HG03139 (cell line): Measurements from ENCODE around the gene C1QTNF4.
A peak's percentile ranks its signal among the peaks of the same experiment; 100 is the strongest.
"Not testable (repeated sequence)": the region's sequence is repeated elsewhere in the genome, so short reads cannot be mapped to it uniquely, and the experiment has no call there.

Experiments
- ATAC-seq: cut with Tn5 transposase; IDR thresholded peaks from one replicate; pipeline ENCODE4 v1.9.1; 2021; ENCODE audit not compliant: unreplicated experiment

C1QTNF4 gene

DNA sequence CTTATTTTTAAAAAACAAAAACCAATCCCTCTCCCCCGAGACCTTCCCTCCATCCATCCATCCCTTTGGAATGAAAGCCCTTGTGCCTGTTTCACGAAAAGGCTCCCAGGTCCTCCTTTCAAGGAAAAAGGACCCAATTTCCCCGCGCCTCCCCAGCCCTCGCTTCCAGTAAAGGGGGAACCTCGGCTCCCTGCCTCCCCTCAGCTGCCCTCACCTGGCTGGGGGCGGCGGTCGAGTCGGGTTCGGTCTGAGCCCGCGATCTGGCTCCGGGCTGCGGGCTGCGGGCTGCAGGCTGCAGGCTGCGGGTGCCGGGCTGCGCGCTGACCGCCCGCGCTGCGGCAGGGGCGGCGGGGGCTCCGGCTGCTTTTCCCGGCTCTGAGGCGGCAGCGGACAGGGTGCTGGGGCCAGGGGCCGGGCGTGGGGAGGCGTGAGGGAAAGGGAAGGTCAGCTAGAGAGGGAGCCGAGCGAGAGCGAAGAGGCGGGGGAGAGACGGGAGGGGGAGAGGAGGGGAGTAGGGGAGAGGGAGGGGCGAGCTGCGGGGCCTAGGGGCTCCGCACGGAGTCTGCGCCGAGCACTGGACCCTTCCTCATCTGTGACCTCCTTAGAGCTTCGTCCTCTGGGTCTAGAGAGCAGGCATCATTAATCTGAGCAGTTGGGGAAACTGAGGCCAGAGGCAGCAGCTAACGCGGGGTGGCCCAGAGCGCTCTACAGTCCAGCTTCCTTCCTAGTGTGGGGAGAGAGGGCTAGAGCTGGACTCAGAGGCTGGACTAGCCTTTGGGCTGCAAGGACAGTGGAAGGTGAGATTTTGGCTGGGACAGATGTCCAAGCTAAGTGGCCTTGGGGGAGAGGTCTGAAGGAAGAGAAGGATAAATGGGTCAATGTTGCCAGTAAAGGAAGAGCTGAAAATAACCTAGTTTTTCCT, at the start of gene C1QTNF4:
Gene C1QTNF4 (minus strand): TSS at position 478 of the 922 bp plus-strand sequence. CDS start 3,601 bp downstream, outside the sequence.
- no peak for ATAC-seq

GRCh38 chr11:47642099-47642855, 48.1 kb upstream of the C1QTNF4 start, which contains the start of gene MTCH2:
MTCH2 (minus strand) TSS chr11:47642559; CDS start chr11:47642465, 94 bp downstream.
- ATAC-seq: peak; percentile 87

DNA sequence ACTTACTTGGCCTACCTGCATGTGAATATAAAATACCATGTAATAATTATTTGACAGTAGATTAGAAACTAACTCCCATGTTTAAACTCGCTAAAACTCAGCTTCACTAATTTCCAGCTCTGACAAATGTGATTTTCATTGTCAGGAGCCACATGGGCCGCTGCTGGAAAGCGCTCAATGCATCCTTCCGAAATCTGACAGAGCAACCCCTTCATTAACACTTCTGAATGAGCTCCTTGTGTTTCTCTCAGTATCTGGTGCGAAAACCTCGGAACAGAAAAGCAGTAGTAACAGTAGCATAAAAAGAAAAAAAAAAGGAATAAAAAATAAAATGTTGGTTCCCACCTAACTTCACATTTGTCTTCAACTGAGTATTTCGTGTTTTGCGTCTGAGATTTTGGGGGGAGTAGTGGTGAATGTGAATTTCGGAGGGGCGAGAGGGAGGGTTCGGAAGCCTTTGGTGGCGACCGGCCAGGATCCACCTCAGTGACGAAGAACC, 47.4 kb upstream of the C1QTNF4 start:
- ATAC-seq: no peak

GRCh38 chr11:47640506-47640905, 46.3 kb upstream of the C1QTNF4 start:
- not testable (repeated sequence) for ATAC-seq

DNA sequence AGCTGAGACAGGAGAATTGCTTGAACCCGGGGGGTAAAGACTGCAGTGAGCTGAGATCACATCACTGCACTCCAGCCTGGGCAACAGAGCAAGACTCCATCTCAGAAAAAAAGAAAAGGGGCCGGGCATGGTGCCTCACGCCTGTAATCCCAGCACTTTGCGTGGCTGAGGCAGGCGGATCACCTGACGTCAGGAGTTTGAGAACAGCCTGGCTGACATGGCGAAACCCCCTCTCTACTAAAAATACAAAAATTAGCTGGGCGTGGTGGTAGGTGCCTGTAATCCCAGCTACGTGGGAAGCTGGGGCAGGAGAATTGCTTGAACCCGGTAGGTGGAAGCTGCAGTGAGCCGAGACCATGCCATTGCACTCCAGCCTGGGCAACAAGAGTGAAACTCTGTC, 42.1 kb upstream of the C1QTNF4 start:
- ATAC-seq: not testable (repeated sequence)

GRCh38 chr11:47631473-47631872, 37.3 kb upstream of the C1QTNF4 start:
- no peak for ATAC-seq

DNA sequence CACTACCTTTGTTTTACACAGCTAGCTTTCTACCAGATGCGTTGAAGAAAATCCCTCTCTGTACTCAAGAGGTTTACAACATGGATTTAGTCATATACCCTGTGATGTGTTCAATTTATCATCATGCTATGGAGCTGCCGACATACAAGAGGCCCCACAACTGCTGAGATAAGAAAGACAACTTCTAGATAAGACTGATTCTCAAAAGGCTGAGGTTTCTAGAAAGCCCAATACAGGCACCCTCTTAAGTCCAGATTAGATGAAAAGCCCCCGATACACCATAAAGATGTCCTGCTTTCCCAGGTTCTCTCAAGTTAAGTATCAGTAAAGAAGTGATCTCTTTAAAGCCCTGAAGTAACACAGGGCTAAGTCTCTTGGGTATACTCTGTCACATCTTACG, 33.8 kb upstream of the C1QTNF4 start:
- no peak for ATAC-seq

GRCh38 chr11:47626234-47626633, 32.0 kb upstream of the C1QTNF4 start:
- ATAC-seq: no peak

GRCh38 chr11:47620836-47621378, 26.7 kb upstream of the C1QTNF4 start:
- ATAC-seq: no peak

DNA sequence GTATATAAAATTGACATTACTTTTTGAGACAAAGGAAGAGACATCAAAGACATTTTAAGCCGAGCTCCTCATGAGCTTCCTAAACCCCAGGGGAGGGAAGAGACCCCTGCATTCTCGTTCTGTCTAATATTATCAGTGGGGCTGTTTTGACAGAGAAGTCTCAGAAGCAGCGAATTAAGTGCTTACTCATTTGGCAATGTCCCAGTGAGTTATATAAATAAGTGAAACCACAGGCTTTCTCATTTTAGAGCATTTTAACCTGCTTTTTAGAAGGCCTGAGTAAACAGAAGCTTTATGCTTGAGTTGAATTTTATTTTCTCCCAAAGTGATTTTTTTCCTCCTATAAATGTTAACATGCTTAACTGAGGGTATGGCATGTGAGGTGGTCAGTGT, 23.2 kb upstream of the C1QTNF4 start:
- no peak for ATAC-seq

DNA sequence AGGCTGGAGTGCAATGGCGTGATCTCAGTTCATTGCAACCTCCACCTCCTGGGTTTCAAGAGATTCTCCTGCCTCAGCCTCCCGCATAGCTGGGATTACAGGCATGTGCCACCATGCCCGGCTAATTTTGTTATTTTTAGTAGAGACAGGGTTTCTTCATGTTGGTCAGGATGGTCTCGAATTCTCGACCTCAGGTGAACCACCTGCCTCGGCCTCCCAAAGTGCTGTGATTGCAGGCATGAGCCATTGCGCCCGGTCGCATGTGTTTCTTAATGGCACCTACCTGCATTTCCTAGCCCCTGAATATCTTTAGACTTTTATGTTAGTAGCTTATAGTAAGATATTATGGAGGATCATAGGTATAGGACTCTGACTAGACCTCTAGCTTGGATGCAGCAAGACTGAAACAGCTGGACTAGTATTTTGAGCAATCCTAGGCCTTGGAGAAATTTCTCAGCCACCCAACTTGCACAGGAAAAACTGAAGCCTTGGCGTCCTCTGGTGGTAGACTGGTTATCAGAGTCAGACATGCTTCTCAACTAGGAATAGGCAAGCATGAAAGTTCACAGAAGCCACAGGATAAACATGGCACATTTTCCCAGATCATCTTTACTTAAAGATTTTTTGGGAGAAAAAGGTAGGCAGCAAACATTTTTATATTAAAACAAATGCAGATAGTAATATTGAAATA, 22.7 kb upstream of the C1QTNF4 start:
- no peak for ATAC-seq

DNA sequence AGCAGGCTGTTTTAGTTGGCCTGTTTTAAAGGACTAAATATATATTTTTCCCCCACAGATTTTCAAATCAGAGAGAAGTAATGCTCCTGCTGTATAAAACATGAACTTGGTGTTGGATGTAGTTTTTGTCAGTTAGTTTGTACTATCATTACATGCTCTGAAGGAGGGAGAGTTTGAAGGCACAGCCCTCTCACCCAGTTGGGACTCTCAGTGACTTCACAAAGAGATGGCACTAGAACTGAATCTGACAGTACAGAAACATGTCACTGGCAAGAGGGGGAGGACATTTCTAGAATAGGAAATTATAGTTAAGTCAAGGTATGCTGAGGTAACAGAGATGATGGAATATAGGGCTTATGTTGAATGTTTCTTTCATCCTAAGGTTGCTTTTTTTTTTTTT, 21.0 kb upstream of the C1QTNF4 start:
- ATAC-seq: no peak

DNA sequence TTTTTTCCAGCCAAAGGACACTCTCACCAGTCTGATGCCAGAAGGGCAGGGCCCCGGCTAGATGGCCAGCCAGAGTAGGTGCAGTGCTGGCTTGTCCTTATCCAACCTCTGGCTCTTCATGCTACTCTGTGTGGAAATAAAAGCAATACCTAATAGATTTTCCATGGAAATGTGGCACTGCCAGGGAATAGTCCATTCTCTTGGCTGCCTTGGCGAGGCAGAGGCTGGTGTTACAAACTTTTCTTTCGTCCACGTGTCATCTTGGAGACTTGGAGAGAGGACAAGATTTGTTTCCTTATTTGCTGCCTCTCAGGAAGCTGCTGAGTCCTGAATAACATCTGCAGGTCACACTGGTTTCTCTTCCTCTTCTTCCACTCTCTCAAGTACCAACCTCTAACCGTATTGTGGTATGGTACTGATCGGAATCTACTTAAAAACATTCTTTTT, 17.2 kb upstream of the C1QTNF4 start:
- ATAC-seq: peak; percentile 54

DNA sequence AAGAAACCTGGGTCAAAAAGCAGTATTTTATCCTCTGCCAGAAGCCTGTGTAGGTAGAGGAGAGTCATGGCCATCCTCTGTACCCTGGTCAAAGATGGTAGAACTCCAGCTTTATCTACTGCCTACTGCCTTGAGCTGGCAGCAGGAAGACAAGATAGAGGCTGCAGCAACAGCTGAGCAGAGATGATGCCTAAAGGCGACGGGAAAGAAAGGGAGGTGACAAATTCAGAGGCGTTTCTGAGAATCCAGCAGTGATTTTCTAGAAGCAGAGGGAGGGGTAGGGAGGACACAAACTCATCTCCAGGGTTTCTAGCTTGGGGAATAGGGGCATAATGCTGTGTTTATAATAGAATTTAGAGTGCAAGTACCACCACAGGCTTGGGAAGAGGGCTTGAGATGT, 15.5 kb upstream of the C1QTNF4 start:
- no peak for ATAC-seq

DNA sequence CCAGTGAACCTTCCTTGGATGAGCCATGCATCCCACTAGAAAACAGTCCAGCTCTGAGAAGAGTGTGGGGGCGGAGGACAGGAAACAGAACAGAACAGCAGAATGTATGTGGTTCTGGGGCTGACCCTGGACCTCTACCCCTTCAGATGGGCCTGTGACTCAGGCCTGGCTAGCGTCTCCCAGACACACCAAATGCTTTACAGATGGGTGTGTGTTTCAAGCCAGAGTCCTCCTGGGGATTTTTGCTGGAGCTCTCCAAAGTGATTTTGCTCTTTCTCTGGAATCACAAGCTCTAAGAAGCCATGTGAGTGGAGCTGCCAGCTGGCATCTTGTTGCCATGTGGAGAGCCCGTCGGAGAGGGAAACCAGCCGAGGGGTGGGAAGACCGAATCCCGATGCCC, 13.2 kb upstream of the C1QTNF4 start:
- no peak for ATAC-seq

- ATAC-seq: no peak
Measured at GRCh38 chr11:47606731-47607130, 12.5 kb upstream of the C1QTNF4 start.

- no peak for ATAC-seq
Measured at GRCh38 chr11:47605921-47606320, 11.7 kb upstream of the C1QTNF4 start.

DNA sequence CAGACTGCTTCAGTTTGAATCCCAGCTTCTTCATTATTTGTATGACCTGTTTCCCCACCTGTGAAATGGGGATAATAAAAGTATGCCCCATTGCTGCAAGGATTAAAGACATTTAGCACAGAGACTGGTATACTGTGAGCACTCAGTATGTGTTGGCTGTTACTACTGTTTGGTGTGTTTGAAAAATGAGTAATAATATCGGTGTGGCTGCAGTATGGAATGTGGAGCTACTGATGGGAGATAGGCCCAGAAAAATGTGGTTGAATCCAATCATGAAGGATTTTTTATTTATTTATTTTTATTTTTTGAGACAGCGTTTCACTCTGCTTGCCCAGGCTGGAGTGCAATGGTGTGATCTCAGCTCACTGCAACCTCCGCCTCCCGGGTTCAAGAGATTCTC, 9.1 kb upstream of the C1QTNF4 start:
- ATAC-seq: no peak

DNA sequence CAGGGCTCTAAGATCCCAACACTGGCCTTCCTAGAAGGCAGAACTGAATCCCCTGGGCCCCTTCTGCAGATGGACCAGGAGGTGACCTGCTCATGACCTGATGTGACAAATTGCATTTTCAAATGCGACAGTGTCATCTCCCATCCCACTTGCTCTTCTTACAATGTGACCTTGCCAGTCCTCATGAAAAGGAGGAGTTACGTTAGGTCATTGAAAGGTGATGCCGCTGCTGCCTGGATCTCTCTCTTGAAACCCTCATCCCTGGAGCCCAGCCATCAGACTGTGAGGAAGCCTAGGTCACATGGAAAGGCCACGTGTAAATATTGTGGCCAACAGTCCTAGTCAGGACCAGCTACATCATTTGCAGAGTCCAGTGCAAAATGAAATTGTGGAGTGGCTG, 5.7 kb upstream of the C1QTNF4 start:
- ATAC-seq: no peak

- ATAC-seq: no peak
Measured at GRCh38 chr11:47595967-47596366, 1.8 kb upstream of the C1QTNF4 start.

- ATAC-seq: no peak
Measured at GRCh38 chr11:47595029-47595428, 818 bp upstream of the C1QTNF4 start.
